IPS DF 19.7 (cell line): Measurements from ENCODE around the gene CD99.
"Not testable (repeated sequence)": the region's sequence is repeated elsewhere in the genome, so short reads cannot be mapped to it uniquely, and the experiment has no call there.

ENCODE experiments used
- DNase-seq: peaks from one replicate; pipeline ENCODE4 v3.0.0-alpha.2; 2013; ENCODE audit warnings: low read depth, low spot score

Gene CD99

DNA sequence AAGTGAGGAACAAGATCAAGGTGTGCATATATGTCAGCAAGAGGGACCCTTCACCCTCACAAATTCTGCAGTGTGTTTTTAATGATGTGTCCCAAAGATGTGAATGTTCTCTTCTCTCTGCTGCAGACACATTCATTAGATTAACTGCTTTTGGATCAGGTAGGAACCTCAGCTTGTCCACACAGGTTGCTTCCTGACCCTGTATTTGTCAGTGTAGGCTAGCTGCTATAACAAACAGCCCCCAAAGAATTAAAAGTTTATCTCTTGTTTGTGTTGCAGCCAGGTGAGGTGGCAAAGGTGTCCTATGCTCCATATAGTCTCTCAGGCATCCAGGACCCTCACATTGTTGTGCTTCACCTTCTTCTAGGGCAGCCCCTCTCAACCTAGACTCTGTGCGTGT, 78.5 kb downstream of the CD99 start:
- DNase-seq, result no peak

- not testable (repeated sequence) for DNase-seq
Observed at GRCh38 chrX:2773166-2774055, 82.3 kb downstream of the CD99 start.

DNA sequence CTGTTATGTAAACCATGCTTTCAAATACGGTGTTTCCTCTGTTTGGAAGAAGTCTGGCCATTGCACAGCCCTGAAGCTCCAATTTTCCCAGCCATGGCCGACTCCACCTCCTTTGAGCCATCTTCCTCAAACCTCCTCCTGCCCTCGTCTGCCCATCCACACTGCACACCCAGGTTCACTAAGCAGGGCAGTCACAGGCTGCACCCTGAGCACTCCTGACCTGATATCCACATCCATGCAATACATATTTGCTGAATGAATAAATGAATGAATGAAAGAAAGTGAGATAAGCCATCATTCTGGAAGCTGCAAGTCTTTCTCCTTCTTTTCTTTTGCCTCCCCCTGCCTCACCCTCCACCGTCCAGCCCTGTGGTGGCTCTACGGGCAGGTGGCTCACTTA, 83.0 kb downstream of the CD99 start:
- no peak for DNase-seq

- DNase-seq, result no peak
Observed at GRCh38 chrX:2774776-2775175, 83.7 kb downstream of the CD99 start.

GRCh38 chrX:2780472-2781225, 89.6 kb downstream of the CD99 start:
- not testable (repeated sequence) for DNase-seq

- no peak for DNase-seq
Observed at GRCh38 chrX:2781226-2781571, 90.1 kb downstream of the CD99 start.

GRCh38 chrX:2781698-2782097, 90.6 kb downstream of the CD99 start:
- no peak for DNase-seq

- no peak for DNase-seq
Observed at GRCh38 chrX:2782171-2782570, 91.1 kb downstream of the CD99 start.

- no peak for DNase-seq
Observed at GRCh38 chrX:2782778-2783177, 91.7 kb downstream of the CD99 start.

- DNase-seq, result no peak
Observed at GRCh38 chrX:2784026-2784425, 92.9 kb downstream of the CD99 start.

DNA sequence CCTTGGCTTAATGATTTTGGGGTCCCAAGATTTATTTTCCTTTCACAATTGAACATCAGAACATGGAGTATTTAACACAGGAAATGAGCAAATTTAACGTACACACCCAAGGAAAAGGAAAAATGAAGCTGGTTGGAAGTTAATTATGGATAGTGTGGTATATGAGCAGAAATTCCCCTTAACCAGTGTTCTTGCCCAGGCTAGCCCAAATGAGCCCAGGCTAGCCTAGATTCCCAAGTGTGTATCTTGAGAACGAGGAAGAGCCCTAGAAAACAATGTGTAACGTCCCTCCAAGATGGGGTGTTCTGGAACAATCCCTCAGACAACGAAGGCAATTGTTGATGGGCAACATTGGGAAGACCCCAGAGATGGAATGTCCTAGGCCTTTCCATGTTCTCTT, 94.4 kb downstream of the CD99 start:
- DNase-seq, result no peak

- DNase-seq, result no peak
Observed at GRCh38 chrX:2788980-2789379, 97.9 kb downstream of the CD99 start.

DNA sequence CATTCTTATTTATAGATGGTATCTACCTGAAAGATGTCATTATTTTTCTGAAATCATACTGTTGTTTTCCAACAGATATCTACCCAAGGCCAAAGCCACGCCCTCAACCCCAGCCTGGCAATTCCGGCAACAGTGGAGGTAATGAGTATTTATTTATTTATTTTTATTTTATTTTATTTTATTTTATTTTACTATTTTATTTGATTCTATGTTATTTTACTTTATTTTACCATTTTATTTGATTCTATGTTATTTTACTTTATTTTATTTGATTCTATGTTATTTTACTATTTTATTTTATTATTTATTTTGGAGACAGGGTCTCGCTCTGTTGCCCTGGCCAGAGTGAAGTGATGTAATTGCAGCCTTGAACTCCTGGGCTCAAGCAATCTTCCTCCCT, 98.5 kb downstream of the CD99 start:
- DNase-seq, result no peak
